ENCODE results near the gene HPGD.

DNA sequence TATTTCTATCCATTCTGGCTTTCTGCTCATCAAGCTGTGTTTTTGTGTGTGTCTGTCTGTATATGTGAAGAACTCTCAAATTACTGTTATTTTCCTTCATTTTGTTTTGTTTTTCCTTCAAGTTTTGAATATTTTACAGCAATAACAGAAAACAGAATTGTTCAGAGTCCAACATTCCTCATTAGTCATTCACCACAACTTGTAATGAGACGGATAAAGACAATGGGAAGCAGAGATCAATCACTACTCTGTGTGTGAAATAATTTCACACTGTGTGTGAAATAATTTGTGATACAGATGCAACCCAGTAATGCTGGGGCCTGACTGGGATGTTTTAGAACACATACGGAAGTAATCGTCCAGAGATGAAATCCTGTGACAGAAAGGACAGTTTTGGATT, 55.2 kb downstream of the HPGD start:
- no peak for TF ChIP-seq POLR2A (IDR thresholded peaks at IDR 0.05)
- TF ChIP-seq, protein P1, sequence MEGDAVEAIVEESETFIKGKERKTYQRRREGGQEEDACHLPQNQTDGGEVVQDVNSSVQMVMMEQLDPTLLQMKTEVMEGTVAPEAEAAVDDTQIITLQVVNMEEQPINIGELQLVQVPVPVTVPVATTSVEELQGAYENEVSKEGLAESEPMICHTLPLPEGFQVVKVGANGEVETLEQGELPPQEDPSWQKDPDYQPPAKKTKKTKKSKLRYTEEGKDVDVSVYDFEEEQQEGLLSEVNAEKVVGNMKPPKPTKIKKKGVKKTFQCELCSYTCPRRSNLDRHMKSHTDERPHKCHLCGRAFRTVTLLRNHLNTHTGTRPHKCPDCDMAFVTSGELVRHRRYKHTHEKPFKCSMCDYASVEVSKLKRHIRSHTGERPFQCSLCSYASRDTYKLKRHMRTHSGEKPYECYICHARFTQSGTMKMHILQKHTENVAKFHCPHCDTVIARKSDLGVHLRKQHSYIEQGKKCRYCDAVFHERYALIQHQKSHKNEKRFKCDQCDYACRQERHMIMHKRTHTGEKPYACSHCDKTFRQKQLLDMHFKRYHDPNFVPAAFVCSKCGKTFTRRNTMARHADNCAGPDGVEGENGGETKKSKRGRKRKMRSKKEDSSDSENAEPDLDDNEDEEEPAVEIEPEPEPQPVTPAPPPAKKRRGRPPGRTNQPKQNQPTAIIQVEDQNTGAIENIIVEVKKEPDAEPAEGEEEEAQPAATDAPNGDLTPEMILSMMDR (IDR thresholded peaks at IDR 0.05), result no peak
